GM12891 (cell line): ENCODE measurements around the gene FAM168A.

ENCODE experiments used
- PAX5 ChIP-seq: IDR thresholded peaks from 2 replicates; pipeline ENCODE4 v1.6.1; 2011; ENCODE audit warnings: low read length, moderate library complexity, mild to moderate bottlenecking; ENCODE audit not compliant: insufficient read depth, severe bottlenecking
- POLR2A ChIP-seq: IDR thresholded peaks from 2 replicates; pipeline ENCODE4 v1.6.1; 2011; ENCODE audit warnings: low read depth, low read length, control low read depth
- POLR2AphosphoS5 ChIP-seq: IDR thresholded peaks from 2 replicates; pipeline ENCODE4 v1.6.1; 2011; ENCODE audit warnings: low read depth, low read length, control low read depth
- SPI1 ChIP-seq: IDR thresholded peaks from 2 replicates; pipeline ENCODE4 v1.6.1; 2011; ENCODE audit warnings: low read depth, low read length, control low read depth
- TAF1 ChIP-seq: IDR thresholded peaks from 2 replicates; pipeline ENCODE4 v1.6.1; 2011; ENCODE audit warnings: low read depth, low read length, control low read depth

- TF ChIP-seq POLR2A (no peak), POLR2AphosphoS5 (no peak), TAF1 (no peak), SPI1 (no peak), PAX5 (no peak)
These were observed 90.8 kb downstream of the FAM168A start for GRCh38 chr11:73507086-73507485.
